ENCODE measurements around the gene ENHO. TPM values are rescaled to one million over a fixed set of nuclear protein-coding genes. Genes with fewer than 3 reads are reported as not detected.

ENHO gene
- total RNA-seq, 1 donor: not detected

DNA sequence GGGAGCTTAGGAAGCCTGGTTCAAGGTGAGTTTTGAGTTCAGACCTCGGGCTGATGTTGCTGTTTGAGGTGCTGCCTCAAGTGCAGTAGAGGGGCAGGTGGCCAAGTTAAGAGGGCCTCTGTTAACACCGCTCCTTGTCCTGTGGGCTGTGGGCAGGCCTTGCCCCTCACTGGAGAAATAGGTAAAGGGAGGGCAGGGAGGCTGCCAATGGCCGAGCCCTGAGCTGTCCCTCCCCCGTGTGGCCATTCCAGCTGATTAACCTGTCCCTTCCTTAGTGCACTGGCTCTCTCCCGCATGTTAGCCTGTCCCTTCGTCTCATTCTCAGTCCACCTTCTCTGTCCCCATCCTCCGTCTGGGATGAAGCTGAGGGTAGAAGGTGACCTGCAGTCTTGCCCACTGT lies 45.3 kb upstream of the ENHO start:
- DNase-seq (ENCODE audit: low read depth): no peak
- H3K4me3 ChIP-seq (ENCODE audit: low read depth, low read length): no peak overlapping the region
- TF ChIP-seq, protein P1, sequence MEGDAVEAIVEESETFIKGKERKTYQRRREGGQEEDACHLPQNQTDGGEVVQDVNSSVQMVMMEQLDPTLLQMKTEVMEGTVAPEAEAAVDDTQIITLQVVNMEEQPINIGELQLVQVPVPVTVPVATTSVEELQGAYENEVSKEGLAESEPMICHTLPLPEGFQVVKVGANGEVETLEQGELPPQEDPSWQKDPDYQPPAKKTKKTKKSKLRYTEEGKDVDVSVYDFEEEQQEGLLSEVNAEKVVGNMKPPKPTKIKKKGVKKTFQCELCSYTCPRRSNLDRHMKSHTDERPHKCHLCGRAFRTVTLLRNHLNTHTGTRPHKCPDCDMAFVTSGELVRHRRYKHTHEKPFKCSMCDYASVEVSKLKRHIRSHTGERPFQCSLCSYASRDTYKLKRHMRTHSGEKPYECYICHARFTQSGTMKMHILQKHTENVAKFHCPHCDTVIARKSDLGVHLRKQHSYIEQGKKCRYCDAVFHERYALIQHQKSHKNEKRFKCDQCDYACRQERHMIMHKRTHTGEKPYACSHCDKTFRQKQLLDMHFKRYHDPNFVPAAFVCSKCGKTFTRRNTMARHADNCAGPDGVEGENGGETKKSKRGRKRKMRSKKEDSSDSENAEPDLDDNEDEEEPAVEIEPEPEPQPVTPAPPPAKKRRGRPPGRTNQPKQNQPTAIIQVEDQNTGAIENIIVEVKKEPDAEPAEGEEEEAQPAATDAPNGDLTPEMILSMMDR (IDR thresholded peaks at IDR 0.05; ENCODE audit: insufficient read depth, low read depth, low read length): no peak

DNA sequence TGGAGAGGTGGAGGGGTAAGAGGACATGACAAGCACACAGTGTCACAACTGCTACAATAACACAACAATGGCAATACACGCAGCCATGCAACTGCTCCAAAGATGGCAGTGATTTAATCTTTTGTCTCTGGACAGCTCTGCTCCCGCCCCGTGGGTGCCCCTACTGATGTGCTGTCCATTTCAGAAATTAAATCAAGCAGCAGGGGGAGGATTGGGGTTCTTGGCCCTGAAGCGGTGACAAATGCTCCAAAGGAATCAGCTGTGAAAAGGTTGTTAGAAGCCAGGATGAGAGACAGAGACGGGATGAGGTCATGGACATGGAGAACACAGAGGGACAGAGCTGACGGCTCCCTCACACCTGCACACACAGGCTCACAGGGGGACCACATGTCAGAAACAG lies 44.2 kb upstream of the ENHO start:
- TF ChIP-seq, protein P1 (IDR thresholded peaks at IDR 0.05; ENCODE audit: insufficient read depth, low read depth, low read length): no peak
- no peak for DNase-seq (ENCODE audit: low read depth)
- H3K4me3 ChIP-seq (ENCODE audit: low read depth, low read length): no peak overlapping the region

DNA sequence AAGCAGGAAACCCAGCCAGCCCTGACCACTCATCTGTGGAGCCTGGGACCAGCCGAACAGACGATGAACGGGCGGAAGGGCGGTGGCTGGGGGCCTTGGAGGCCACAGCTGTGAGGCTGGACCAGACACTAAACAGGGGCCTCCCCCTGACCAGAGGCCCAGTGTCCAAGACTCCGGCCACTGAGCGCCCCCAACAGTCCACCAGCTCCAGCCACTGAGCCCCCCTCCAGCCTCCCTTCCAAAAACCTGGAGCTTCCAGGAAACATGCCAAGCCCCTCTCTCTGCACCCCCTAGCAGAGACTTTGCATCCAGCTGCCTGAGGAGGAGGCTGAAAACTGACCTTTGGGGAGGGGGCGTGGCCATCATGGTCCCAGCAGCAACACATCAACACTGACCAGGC lies 43.5 kb upstream of the ENHO start:
- no peak overlapping the region for H3K4me3 ChIP-seq (ENCODE audit: low read depth, low read length)
- TF ChIP-seq, protein P1 (IDR thresholded peaks at IDR 0.05; ENCODE audit: insufficient read depth, low read depth, low read length): no peak
- DNase-seq (ENCODE audit: low read depth): no peak

- DNase-seq (ENCODE audit: low read depth): no peak
- TF ChIP-seq, protein P1 (IDR thresholded peaks at IDR 0.05; ENCODE audit: insufficient read depth, low read depth, low read length): no peak
- H3K4me3 ChIP-seq (ENCODE audit: low read depth, low read length): no peak overlapping the region
Measured at GRCh38 chr9:34565856-34566255, 43.1 kb upstream of the ENHO start.

- TF ChIP-seq, protein P1 (IDR thresholded peaks at IDR 0.05; ENCODE audit: insufficient read depth, low read depth, low read length): no peak
- DNase-seq (ENCODE audit: low read depth): no peak
- no peak overlapping the region for H3K4me3 ChIP-seq (ENCODE audit: low read depth, low read length)
Measured at GRCh38 chr9:34564617-34565016, 41.8 kb upstream of the ENHO start.

DNA sequence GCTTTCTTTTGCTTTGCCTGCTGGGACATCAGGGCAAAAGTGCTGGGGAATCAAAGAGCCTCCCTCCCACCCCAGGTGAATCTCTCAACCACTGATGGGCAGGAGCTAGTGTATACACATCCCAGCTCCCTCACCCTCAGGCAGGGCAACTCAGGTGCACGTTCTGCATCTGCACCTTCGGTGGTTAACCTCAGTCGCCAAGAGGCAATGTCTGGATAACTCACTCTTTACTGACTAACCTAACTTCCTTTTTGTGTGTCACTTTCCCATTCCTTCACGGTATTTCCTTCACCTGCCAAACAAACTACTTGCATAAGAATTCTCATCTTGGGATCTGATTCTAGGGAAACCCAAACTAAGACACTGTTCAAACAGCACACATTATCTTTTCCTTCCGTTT lies 40.5 kb upstream of the ENHO start:
- DNase-seq (ENCODE audit: low read depth): no peak
- no peak overlapping the region for H3K4me3 ChIP-seq (ENCODE audit: low read depth, low read length)
- TF ChIP-seq, protein P1 (IDR thresholded peaks at IDR 0.05; ENCODE audit: insufficient read depth, low read depth, low read length): no peak

DNA sequence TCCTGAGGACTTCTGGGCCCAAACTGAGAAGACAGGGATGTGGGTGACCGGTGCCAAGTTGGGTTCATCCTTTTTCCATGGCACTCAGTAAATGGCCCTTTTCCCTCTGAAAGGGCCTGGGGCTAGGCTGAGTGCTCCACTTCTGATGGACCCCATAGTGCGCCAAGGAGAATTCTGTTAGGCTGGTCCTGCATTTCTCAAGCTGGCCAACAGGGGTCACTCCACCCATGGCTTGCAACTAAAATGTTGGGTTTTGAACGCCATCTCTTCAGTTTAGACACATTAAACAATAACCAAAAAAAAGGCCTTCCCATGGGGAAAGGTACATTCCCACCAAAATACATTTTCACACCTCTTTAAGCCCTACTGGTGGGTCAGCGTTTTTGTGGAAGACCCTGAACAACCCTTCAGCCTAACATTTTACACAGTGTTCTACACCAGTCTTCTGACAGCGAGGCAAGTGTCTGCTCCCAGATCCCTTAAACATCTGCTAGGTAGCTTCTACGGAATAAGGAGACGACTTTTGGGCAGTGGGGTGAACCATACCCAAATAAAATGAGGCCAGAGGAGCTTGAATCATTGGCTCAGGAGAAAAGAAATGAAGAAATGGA lies 39.5 kb upstream of the ENHO start:
- DNase-seq (ENCODE audit: low read depth): no peak
- H3K4me3 ChIP-seq (ENCODE audit: low read depth, low read length): no peak overlapping the region
- TF ChIP-seq, protein P1 (IDR thresholded peaks at IDR 0.05; ENCODE audit: insufficient read depth, low read depth, low read length): peak; percentile 47
